GM18858 (cell line): Measurements from ENCODE around the gene PHF21B.
"Not testable (repeated sequence)": the region's sequence is repeated elsewhere in the genome, so short reads cannot be mapped to it uniquely, and the experiment has no call there.

Experiments
- ATAC-seq: cut with Tn5 transposase; IDR thresholded peaks from one replicate; pipeline ENCODE4 v1.9.1; 2021; ENCODE audit not compliant: unreplicated experiment

The PHF21B gene

GRCh38 chr22:44921766-44922165, 88.0 kb downstream of the PHF21B start:
- not testable (repeated sequence) for ATAC-seq

DNA sequence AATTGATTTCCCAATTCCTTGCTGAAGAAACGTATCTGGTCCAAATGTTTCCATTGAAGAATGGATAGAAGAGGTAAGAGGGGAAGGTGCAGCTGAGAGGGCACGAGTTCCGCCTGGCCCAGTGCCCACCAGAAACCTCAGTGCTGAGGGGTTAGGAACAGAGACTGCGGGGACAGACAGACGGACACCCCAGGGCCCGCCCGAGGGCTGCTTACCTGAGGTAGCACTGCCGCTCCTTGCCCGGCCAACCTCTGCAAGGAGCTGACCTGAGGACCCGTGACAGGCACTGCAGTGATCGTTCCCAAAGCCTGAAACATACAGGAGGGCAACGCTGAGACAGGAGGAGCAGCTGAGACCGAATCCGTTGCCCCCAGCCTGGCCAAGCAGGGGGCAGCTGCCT, 89.6 kb downstream of the PHF21B start:
- no peak for ATAC-seq

GRCh38 chr22:44919691-44920090, 90.1 kb downstream of the PHF21B start:
- no peak for ATAC-seq

GRCh38 chr22:44918925-44919392, 90.8 kb downstream of the PHF21B start:
- ATAC-seq: no peak

- no peak for ATAC-seq
Measured at GRCh38 chr22:44918166-44918924, 91.5 kb downstream of the PHF21B start.

DNA sequence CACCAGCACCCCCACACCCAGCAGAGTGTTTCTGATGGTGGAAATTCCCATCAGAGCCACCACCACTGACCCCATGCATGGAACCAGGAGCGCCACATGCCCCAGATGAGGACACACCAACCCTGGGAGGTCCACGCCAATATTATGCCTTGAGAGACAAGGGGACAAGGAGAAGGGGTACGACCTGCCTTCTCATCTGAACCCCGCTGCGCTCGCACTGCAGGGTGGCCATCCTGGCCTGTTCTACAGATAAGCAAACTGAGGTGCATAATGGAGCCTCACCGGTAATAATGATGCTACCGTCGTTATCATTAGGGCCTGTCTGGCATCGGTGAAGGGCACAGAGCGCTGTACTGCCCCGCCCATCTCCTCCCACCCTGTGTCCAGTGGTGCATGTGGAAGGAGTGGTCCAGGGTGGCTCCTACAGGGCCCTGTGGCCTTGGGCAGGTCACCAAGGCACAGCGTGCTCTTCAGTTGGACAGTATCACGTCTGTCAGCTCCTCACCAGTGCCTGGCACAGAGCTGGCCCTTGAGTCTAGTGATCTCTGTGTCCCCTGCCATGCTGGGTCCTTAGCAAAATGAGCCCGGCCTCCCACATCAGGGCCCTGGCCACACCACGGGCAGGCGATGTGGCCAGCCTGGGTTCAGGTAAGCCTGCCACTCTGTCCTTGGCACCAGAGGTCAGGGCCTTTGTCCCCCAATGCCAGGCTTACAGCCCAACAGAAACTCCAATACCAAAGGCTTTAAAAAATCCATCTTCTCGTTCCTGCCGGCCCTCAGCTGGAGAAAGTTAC, 92.2 kb downstream of the PHF21B start:
- no peak for ATAC-seq

DNA sequence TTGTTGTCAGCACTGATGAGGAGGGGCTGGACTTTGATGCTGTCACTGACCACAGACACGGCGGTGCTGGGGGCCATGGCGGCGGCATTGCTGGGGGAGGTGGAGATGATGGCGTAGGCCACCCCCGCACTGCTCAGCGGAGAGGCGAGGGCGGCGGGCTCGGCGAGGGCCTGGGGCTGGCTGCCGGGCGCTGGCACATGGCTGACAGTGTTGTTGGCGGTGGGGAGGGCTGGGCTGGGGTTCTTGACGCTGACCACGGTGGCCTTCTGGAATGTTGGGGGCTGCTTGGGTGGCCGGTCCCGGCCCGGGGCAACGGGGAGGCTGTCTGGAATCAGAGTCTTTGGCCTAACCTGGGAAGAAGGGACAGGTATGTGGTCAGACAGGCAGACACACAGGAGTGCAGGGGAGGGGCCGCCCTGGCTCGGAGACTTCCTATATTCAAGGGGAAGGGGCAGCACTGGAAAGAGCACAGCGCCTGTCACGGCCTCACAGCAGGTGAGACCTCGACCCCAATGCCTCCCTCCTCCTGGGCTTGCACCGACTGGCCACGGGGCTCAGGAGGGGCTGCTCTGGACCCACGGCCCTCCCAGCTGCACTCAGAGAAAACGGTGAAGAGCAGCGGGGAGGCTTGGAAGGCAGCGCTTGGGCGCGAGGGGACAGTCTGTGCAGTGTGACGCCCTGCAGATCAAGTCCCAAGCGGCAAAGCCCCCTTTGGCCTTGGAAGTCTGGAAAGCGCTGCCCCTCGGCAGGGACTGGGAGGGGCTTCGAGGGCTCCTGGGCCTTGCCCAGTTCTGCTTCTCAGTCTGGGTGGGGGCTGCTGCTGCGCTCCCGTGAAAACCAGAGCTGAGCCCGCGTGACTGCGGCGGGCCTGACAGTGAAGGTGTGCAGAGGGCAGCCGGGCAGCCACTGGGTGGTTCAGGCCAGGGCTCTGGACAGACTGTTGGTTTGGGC, 93.2 kb downstream of the PHF21B start:
- no peak for ATAC-seq

GRCh38 chr22:44915441-44915840, 94.4 kb downstream of the PHF21B start:
- ATAC-seq: no peak

GRCh38 chr22:44914026-44914721, 95.6 kb downstream of the PHF21B start:
- ATAC-seq: no peak

DNA sequence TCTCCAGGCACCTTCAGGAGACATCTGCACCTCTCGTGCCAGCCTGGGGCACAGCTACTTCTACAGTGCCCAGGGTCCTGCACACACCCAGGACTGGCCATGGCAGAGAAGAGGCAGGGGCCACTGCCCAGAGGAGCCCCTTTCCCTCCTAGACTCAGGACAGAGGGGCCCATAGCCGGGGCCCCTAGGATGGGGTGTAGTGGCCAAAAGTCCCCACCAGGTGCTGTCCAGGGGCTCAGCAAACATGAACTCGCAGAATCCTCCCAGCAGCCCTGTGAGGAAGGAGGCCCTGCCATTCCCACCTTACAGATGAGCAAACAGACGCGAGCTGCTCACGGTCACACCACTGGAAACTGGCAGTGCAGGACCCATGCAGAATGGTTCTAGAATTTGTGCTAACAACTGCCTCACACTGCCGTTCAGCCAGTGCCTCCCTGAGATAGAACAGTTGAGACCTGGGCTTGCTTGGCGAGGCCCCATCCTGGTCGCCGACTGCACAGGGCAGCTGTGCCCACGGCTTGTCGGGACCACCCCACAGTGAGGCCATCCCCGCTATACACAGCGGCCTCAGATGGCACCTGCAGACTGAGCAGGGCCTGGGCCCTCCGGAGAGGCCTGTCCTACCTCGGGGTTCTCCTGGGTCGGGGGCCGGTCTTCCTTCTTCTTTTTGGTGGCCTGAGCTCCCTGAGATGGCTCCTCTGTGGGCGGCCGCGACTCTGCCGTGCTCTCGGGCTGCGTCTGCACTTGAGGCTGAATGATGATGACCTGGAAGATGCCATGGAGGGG, 96.4 kb downstream of the PHF21B start:
- ATAC-seq: no peak

DNA sequence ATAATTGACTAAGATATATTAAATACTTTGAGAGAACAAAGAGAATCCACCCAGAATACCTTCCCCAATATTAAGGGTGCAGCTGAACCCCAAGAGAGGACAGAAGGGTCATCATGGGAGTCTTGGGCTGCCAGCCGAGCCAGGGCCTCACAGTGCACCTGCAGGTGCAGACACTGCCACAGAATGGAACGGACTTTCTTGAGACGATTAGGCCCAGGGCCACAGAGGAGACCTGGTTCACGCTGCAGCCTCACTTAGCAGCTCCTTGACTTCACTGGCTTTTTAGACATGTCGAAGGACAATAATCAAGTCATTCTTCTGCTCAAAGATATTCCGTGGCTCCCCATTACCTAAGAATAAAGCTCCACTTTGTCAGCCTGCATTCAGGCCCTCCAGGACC, 100.6 kb downstream of the PHF21B start:
- ATAC-seq: no peak

- ATAC-seq: no peak
Measured at GRCh38 chr22:44907765-44908737, 101.8 kb downstream of the PHF21B start.

- no peak for ATAC-seq
Measured at GRCh38 chr22:44906999-44907644, 102.7 kb downstream of the PHF21B start.

DNA sequence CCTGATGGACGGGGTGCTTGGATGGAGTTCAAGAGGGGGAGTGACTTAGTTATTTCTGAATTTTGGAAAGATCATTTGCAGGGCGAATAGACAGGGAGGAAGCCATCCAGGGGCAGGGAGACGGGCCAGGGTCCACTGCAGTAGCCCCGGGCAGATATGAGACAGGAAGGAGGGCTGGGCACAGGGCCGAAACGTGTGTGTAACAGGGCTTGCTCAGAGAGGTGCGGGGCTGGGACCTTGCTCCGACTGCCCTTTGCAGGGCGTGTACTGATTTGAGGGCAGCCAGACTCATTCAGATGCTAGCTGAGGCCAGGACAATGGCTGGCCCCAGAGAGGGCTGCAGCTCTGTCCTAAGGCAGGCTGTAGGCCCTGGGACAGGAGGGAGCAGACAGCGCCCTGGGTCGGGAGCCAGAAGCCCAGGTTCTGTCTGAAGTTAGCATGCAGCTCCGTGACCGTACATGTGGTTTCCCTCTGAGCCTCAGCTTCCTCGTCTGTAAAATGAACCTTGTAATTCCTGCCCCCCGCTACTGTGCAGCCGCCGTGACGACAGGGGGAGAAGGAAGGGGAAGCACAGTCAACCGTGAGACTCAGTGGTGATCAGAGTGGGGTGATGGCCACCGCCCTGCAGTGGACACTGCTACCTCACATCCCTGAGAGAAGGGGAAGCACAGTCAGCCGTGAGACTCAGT, 103.4 kb downstream of the PHF21B start:
- no peak for ATAC-seq

DNA sequence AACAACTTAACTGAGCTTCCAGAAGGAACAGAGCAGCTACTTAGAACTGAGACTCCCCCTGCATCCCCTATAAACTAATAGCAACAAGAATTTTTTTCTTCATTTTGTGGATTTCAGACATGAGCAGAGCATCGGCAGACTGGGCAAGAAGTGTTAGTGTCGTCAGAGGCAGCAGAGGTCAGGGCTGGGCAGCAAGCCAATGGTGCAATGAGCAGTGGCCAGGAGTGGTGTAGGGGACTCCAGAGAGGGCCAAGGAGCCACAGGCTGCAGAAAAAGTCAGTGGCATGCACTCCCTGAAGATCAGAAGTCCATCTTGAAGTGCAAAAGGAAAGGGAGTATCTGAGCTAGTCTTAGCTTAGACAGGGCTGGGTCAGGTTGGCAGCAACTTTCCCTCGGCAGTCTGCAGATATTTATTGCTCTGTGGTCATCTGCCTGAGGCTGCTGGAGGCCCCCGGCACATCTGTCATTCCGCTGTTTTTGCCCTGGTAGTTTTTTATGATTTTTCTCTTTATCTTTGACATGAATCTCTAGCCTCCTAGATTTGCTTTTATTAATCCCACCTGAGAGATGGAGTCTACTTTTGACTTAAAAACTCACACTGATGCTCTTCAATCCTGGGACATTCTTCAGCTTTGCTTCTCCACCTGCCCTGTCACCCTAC, 105.2 kb downstream of the PHF21B start:
- not testable (repeated sequence) for ATAC-seq

GRCh38 chr22:44903164-44903563, 106.6 kb downstream of the PHF21B start:
- not testable (repeated sequence) for ATAC-seq

DNA sequence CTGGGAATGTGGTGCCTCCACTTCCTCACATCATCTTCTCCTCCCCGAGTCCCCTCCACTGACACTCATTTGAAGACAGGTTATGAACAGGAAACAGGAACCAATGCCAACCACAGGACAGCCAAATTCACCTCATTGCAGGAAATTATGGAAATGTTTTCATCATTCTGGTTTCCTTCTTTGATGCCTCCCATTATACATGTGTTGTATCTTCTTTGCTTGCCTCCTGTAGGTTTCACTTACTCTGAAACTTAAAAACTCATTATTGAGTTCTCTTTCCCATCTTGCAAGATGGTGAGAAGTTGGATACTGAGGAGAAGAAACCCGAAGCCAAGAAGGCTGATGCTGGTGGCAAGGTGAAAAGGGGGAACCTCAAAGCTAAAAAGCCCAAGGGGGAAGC, 108.5 kb downstream of the PHF21B start:
- ATAC-seq: no peak
